Colonic mucosa (tissue), 4 donors: ENCODE results near the gene CHPF. TPM values are rescaled to one million over a fixed set of nuclear protein-coding genes. Genes with fewer than 3 reads are reported as not detected.

ENCODE experiments used
- DNase-seq: peaks from one replicate; pipeline ENCODE4 v3.0.0-alpha.2; 2020
- H3K27ac ChIP-seq: fragments of 200-600 bp; one replicate; pipeline ENCODE4 v1.8.0; 2021
- H3K27me3 ChIP-seq: fragments of 200-600 bp; one replicate; pipeline ENCODE4 v1.8.0; 2021
- H3K36me3 ChIP-seq: fragments of 200-600 bp; one replicate; pipeline ENCODE4 v1.8.0; 2021
- H3K4me1 ChIP-seq: fragments of 200-600 bp; one replicate; pipeline ENCODE4 v1.8.0; 2021; ENCODE audit warnings: mild to moderate bottlenecking
- H3K4me3 ChIP-seq: fragments of 200-600 bp; one replicate; pipeline ENCODE4 v1.8.0; 2021
- H3K9ac ChIP-seq, 2 donors: one replicate each; pipeline ENCODE4 v1.7.0; 2013; ENCODE audit warnings: control low read depth in 2 of 2, low read depth in 2 of 2, low read length in 2 of 2
- H3K9me3 ChIP-seq: fragments of 200-600 bp; one replicate; pipeline ENCODE4 v1.8.0; 2021
- intact Hi-C: fragments of 100-400 bp; cut with DNase I; formaldehyde crosslinking; loops from one replicate; pipeline ENCODE4 v1.14.1; 2022
- total RNA-seq, 2 donors: library from RNA; stranded (reverse); fragmentation: NEBNext Ultra II Directional in 1 of 2; extraction: Animal tissue kit (Norgen Biotek cat#: 25700) in 1 of 2; gene quantifications; one replicate each; pipeline ENCODE4 v1.2.1, GENCODE V29; 2021
- TF ChIP-seq, protein P1 (sequence below): fragments of 200-600 bp; IDR thresholded peaks from one replicate; pipeline ENCODE4 v1.8.0; 2022; ENCODE audit warnings: antibody characterized with exemption, mild to moderate bottlenecking
- donor health status: healthy.
- donor health status: DM: no; HTN: no; CAD: no.
- donor health status: DM: no; HTN: no; CAD: no.

Gene CHPF
- total RNA-seq, 2 donors from 2014 or later = 43.1 to 43.5 TPM

- H3K27me3 ChIP-seq = no peaks in the 10 kb centered on the region
- H3K9me3 ChIP-seq = no peaks in the 10 kb centered on the region
- H3K4me3 ChIP-seq = no peak overlapping the region
- H3K9ac ChIP-seq = no peak overlapping the region
- intact Hi-C loops = no loop called here
- TF ChIP-seq, protein P1, sequence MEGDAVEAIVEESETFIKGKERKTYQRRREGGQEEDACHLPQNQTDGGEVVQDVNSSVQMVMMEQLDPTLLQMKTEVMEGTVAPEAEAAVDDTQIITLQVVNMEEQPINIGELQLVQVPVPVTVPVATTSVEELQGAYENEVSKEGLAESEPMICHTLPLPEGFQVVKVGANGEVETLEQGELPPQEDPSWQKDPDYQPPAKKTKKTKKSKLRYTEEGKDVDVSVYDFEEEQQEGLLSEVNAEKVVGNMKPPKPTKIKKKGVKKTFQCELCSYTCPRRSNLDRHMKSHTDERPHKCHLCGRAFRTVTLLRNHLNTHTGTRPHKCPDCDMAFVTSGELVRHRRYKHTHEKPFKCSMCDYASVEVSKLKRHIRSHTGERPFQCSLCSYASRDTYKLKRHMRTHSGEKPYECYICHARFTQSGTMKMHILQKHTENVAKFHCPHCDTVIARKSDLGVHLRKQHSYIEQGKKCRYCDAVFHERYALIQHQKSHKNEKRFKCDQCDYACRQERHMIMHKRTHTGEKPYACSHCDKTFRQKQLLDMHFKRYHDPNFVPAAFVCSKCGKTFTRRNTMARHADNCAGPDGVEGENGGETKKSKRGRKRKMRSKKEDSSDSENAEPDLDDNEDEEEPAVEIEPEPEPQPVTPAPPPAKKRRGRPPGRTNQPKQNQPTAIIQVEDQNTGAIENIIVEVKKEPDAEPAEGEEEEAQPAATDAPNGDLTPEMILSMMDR = no peak
- no peaks in the 10 kb centered on the region for H3K4me1 ChIP-seq
- no peak overlapping the region for H3K27ac ChIP-seq
- no peaks in the 10 kb centered on the region for H3K36me3 ChIP-seq
- no peak for DNase-seq
Measured at GRCh38 chr2:219557791-219558785, 14.5 kb upstream of the CHPF start.

DNA sequence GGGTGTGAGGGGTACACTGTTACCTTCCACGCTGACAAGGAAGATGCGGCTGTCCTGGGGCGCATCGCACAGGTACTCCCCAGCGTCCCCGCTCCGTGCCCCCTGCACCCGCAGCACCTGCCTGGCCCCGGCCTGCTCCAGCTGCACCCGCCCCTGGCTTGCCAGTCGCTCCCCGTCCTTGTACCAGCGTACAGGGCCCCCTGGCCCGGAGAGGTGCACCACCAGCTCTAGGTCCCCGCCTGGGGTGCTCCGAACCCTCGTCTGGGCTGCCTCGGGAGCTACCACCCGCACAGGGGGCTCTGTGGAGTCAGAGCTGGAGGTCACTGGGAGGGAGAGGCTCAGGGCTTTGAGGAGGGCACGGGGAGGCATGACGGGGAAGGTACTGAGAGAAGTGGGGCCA is 13.7 kb upstream of the CHPF start:
- Histone ChIP-seq H3K36me3 (no peaks in the 10 kb centered on the region), H3K4me1 (peaks cover 4% of the 10 kb centered on the region), H3K27ac (no peak overlapping the region), H3K9me3 (no peaks in the 10 kb centered on the region), H3K9ac (no peak overlapping the region), H3K27me3 (no peaks in the 10 kb centered on the region), H3K4me3 (no peak overlapping the region)
- TF ChIP-seq, protein P1 = no peak
- intact Hi-C loops = no loop called here
- DNase-seq = no peak

- no peak for DNase-seq
- H3K9me3 ChIP-seq = no peaks in the 10 kb centered on the region
- H3K27me3 ChIP-seq = peaks cover 7% of the 10 kb centered on the region
- TF ChIP-seq, protein P1 = no peak
- peaks cover 4% of the 10 kb centered on the region for H3K4me1 ChIP-seq
- no peak overlapping the region for H3K4me3 ChIP-seq
- intact Hi-C loops = no loop called here
- H3K27ac ChIP-seq = no peak overlapping the region
- H3K36me3 ChIP-seq = no peaks in the 10 kb centered on the region
- no peak overlapping the region for H3K9ac ChIP-seq
Measured at GRCh38 chr2:219556413-219556812, 12.8 kb upstream of the CHPF start.

- Histone ChIP-seq H3K4me1 (peaks cover 4% of the 10 kb centered on the region), H3K36me3 (no peaks in the 10 kb centered on the region), H3K9me3 (no peaks in the 10 kb centered on the region), H3K9ac (no peak overlapping the region), H3K27me3 (peaks cover 8% of the 10 kb centered on the region), H3K27ac (no peak overlapping the region), H3K4me3 (no peak overlapping the region)
- TF ChIP-seq, protein P1 = no peak
- intact Hi-C loops = no loop called here
- no peak for DNase-seq
Measured at GRCh38 chr2:219555956-219556355, 12.3 kb upstream of the CHPF start.

DNA sequence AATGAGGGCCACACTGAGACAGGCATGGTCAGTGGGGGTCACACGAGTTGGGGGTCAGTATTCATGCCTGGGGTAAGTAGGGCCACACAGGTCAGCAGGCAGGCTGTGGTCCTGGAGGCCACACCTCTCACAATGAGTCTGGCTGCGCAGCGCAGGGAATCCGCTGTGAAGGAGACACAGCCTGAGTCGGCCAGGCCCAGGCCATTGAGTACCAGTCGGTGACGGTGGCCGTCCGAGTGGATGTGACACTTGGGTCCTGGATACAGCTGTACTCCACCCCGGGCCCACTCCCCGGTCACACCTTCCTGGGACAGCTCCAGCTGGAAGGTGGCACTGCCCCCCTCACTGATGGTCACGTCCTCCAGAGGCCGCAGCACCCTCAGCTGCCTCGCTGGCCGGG is 10.7 kb upstream of the CHPF start:
- no peaks in the 10 kb centered on the region for H3K9me3 ChIP-seq
- peaks cover 4% of the 10 kb centered on the region for H3K4me1 ChIP-seq
- no peak overlapping the region for H3K9ac ChIP-seq
- DNase-seq = no peak
- no peaks in the 10 kb centered on the region for H3K36me3 ChIP-seq
- H3K4me3 ChIP-seq = no peak overlapping the region
- H3K27me3 ChIP-seq = peaks cover 8% of the 10 kb centered on the region
- H3K27ac ChIP-seq = no peak overlapping the region
- intact Hi-C loops = no loop called here
- TF ChIP-seq, protein P1 = no peak
